ENCODE data around the gene KLHDC7A. TPM values are rescaled to one million over a fixed set of nuclear protein-coding genes. Genes with fewer than 3 reads are reported as not detected.

Gene KLHDC7A
- total RNA-seq, 1 experiment from 2014 or later = 0.20 TPM

GRCh38 chr1:18466676-18467075 lies 14.1 kb upstream of the KLHDC7A start:
- H3K9me3 ChIP-seq (ENCODE audit: insufficient read depth, low read depth) = no peaks in the 10 kb centered on the region

GRCh38 chr1:18468570-18468969 lies 12.2 kb upstream of the KLHDC7A start:
- no peaks in the 10 kb centered on the region for H3K79me2 ChIP-seq (ENCODE audit: low read depth)
- H3F3A ChIP-seq (ENCODE audit: insufficient read depth, low read depth) = no peaks in the 10 kb centered on the region
- no peaks in the 10 kb centered on the region for H3K9me2 ChIP-seq (ENCODE audit: insufficient read depth)
- no TSS peak for BruUV-seq (replicated peaks)
- H3K4me3 ChIP-seq = no peak overlapping the region
- ChIA-PET POLR2A (ENCODE audit: unreplicated experiment) (interaction anchor here (0.7 kb wide), 1 partner anchor 325 kb away, joined by 4 read pairs; no protein-coding TSS in a partner anchor), CTCF (no interaction called here)
- H3K27me3 ChIP-seq (ENCODE audit: insufficient read depth, low read depth) = no peaks in the 10 kb centered on the region
- no peaks in the 10 kb centered on the region for H4K20me1 ChIP-seq (ENCODE audit: insufficient read depth)
- intact Hi-C loops (cut with micrococcal nuclease; ENCODE audit: unreplicated experiment) = no loop called here
- H3K36me3 ChIP-seq (ENCODE audit: low read depth) = no peaks in the 10 kb centered on the region
- DNase-seq = no peak
- peaks cover 19% of the 10 kb centered on the region for H3K4me1 ChIP-seq (replicated peaks; ENCODE audit: insufficient read depth)
- H3K4me2 ChIP-seq = no peak overlapping the region
- no peak overlapping the region for H2AFZ ChIP-seq
- TF ChIP-seq CTCF (conservative IDR thresholded peaks at IDR 0.05) (no peak), EZH2 (IDR thresholded peaks at IDR 0.05; ENCODE audit: low read depth) (no peak)
- no peaks in the 10 kb centered on the region for H3K9me3 ChIP-seq (ENCODE audit: insufficient read depth, low read depth)
- no peak overlapping the region for H3K27ac ChIP-seq

More at GRCh38 chr1:18466676-18467075, 14.1 kb upstream of the KLHDC7A start:
- TF ChIP-seq CTCF (conservative IDR thresholded peaks at IDR 0.05) = no peak
- TF ChIP-seq EZH2 (IDR thresholded peaks at IDR 0.05; ENCODE audit: low read depth) = no peak
- no peaks in the 10 kb centered on the region for H3F3A ChIP-seq (ENCODE audit: insufficient read depth, low read depth)
- peaks cover 21% of the 10 kb centered on the region for H3K4me1 ChIP-seq (replicated peaks; ENCODE audit: insufficient read depth)
- H3K4me3 ChIP-seq = no peak overlapping the region
- no peaks in the 10 kb centered on the region for H4K20me1 ChIP-seq (ENCODE audit: insufficient read depth)
- intact Hi-C loops (cut with micrococcal nuclease; ENCODE audit: unreplicated experiment) = no loop called here
- no peak for DNase-seq
- no peaks in the 10 kb centered on the region for H3K79me2 ChIP-seq (ENCODE audit: low read depth)
- POLR2A ChIA-PET (ENCODE audit: unreplicated experiment) = no interaction called here
- H3K4me2 ChIP-seq = no peak overlapping the region
- no TSS peak for BruUV-seq (replicated peaks)
- no peak overlapping the region for H3K27ac ChIP-seq
- H2AFZ ChIP-seq = no peak overlapping the region
- CTCF ChIA-PET = no interaction called here
- H3K36me3 ChIP-seq (ENCODE audit: low read depth) = no peaks in the 10 kb centered on the region
- no peaks in the 10 kb centered on the region for H3K9me2 ChIP-seq (ENCODE audit: insufficient read depth)
- H3K27me3 ChIP-seq (ENCODE audit: insufficient read depth, low read depth) = no peaks in the 10 kb centered on the region

DNA sequence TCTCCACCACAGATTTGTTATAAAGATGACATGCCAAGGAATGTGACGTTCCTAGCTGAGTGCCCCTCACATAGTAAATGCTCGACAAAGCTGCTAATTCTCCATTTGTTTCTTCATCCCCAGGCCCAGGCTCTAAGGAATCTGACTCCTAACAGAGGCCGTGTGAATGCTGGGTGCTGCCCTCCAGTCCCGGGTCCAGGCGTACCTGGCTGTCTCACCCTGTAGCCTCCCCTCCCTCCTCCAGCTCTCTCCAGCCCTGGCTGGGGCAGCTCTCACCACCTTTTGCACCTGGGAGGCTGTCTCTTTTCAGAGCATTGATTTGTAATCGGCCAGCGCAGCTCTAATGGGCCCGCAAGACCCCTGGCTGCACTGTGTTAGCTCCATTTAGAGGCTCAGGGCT lies 11.2 kb upstream of the KLHDC7A start:
- no peak overlapping the region for H3K27ac ChIP-seq
- intact Hi-C loops (cut with micrococcal nuclease; ENCODE audit: unreplicated experiment) = no loop called here
- no peaks in the 10 kb centered on the region for H3K36me3 ChIP-seq (ENCODE audit: low read depth)
- H3K9me3 ChIP-seq (ENCODE audit: insufficient read depth, low read depth) = no peaks in the 10 kb centered on the region
- no peaks in the 10 kb centered on the region for H3K27me3 ChIP-seq (ENCODE audit: insufficient read depth, low read depth)
- no peak overlapping the region for H3K4me2 ChIP-seq
- no peak for TF ChIP-seq CTCF (conservative IDR thresholded peaks at IDR 0.05)
- no peak for TF ChIP-seq EZH2 (IDR thresholded peaks at IDR 0.05; ENCODE audit: low read depth)
- DNase-seq = no peak
- H4K20me1 ChIP-seq (ENCODE audit: insufficient read depth) = no peaks in the 10 kb centered on the region
- BruUV-seq (replicated peaks) = no TSS peak
- CTCF ChIA-PET = no interaction called here
- no peak overlapping the region for H2AFZ ChIP-seq
- POLR2A ChIA-PET (ENCODE audit: unreplicated experiment) = no interaction called here
- H3K4me3 ChIP-seq = no peak overlapping the region
- no peaks in the 10 kb centered on the region for H3K9me2 ChIP-seq (ENCODE audit: insufficient read depth)
- no peaks in the 10 kb centered on the region for H3K79me2 ChIP-seq (ENCODE audit: low read depth)
- peaks cover 10% of the 10 kb centered on the region for H3K4me1 ChIP-seq (replicated peaks; ENCODE audit: insufficient read depth)
- no peaks in the 10 kb centered on the region for H3F3A ChIP-seq (ENCODE audit: insufficient read depth, low read depth)

Data from PC-9 (cell line).